Endothelial cell of umbilical vein (primary cell): Measurements from ENCODE around the gene ARHGEF17. TPM values are rescaled to one million over a fixed set of nuclear protein-coding genes. Genes with fewer than 3 reads are reported as not detected.

Experiments used
- BruUV-seq: library from RNA; stranded (reverse); fragments of 400-500 nt; replicated peaks from 2 replicates; lab custom pipeline; 2021; lab: Mats Ljungman, UMichigan
- CTCF ChIA-PET: fragments of 300-600, 350-600 bp; sonication (Branson Sonifier 250); formaldehyde crosslinking; loops from one replicate; lab custom pipeline; 2021; ENCODE audit warnings: antibody characterized with exemption, inconsistent platforms; lab: Charles Lee
- POLR2A ChIA-PET: fragments of 300-600, 350-600 bp; sonication (Branson Sonifier 250); formaldehyde crosslinking; loops from one replicate; lab custom pipeline; 2021; ENCODE audit warnings: antibody characterized with exemption, inconsistent platforms; lab: Charles Lee
- DNase-seq: peaks from one replicate; pipeline ENCODE4 v3.0.0-alpha.2; 2011; ENCODE audit warnings: low read depth, low spot score
- FAIRE-seq: peaks from 2 replicates; lab custom pipeline; 2011; peaks lifted over from hg19 to GRCh38; lab: Jason Lieb, UNC
- H2AFZ ChIP-seq: 2 replicates; pipeline ENCODE4 v1.6.0; 2012; ENCODE audit warnings: low read depth, low read length, control low read depth, inconsistent platforms
- H3K27ac ChIP-seq: 2 replicates; pipeline ENCODE4 v1.5.1; 2011; ENCODE audit warnings: low read depth, mild to moderate bottlenecking, control low read depth, low read length, moderate library complexity; ENCODE audit not compliant: insufficient read depth
- H3K27me3 ChIP-seq, 2 experiments: 2 replicates each; pipeline versions ENCODE4 v1.6.0 to v1.6.1; 2011; ENCODE audit warnings: low read length in 2 of 2, mixed read lengths in 1 of 2; ENCODE audit not compliant: control insufficient read depth in 2 of 2, insufficient read depth in 2 of 2
- H3K36me3 ChIP-seq, 2 experiments: 2 replicates in 1 of 2; 3 replicates in 1 of 2; pipeline ENCODE4 v1.5.1; 2011; ENCODE audit warnings: low read length in 2 of 2, mild to moderate bottlenecking in 1 of 2, moderate library complexity in 1 of 2; ENCODE audit not compliant: control insufficient read depth in 2 of 2, insufficient read depth in 2 of 2; ENCODE audit errors: extremely low read depth in 1 of 2
- H3K4me1 ChIP-seq: 3 replicates; pipeline ENCODE4 v1.5.1; 2011; ENCODE audit warnings: mild to moderate bottlenecking, low read length; ENCODE audit not compliant: control insufficient read depth, insufficient read depth; ENCODE audit errors: extremely low read depth
- H3K4me2 ChIP-seq: 2 replicates; pipeline ENCODE4 v1.6.1; 2011; ENCODE audit warnings: low read length, control low read depth, mixed read lengths; ENCODE audit not compliant: insufficient read depth
- H3K4me3 ChIP-seq, 3 experiments: fragments of 200-600 bp in 1 of 3; sonication (generic), shearing (Covaris generic) in 1 of 3; replicated peaks in 1 of 3; 2 replicates each; pipeline ENCODE4 v1.5.1; 2011 to 2016; ENCODE audit warnings: control low read depth in 3 of 3, low read length in 3 of 3, mild to moderate bottlenecking in 2 of 3, inconsistent platforms in 1 of 3, low read depth in 1 of 3, moderate library complexity in 1 of 3; ENCODE audit not compliant: insufficient read depth in 1 of 3
- H3K79me2 ChIP-seq: 2 replicates; pipeline ENCODE4 v1.6.0; 2012; ENCODE audit warnings: low read length, inconsistent platforms; ENCODE audit not compliant: control insufficient read depth, insufficient read depth
- H3K9ac ChIP-seq: replicated peaks from 2 replicates; pipeline ENCODE3; 2011; ENCODE audit warnings: low read length, control low read depth; ENCODE audit not compliant: insufficient read depth; ENCODE audit errors: extremely low read depth
- H3K9me1 ChIP-seq: replicated peaks from 3 replicates; pipeline ENCODE4 v1.6.0; 2011; ENCODE audit warnings: mild to moderate bottlenecking, low read length; ENCODE audit not compliant: control insufficient read depth, insufficient read depth; ENCODE audit errors: extremely low read depth
- H3K9me3 ChIP-seq: replicated peaks from 2 replicates; pipeline ENCODE4 v1.5.1; 2012; ENCODE audit warnings: low read length, inconsistent platforms; ENCODE audit not compliant: control insufficient read depth, insufficient read depth
- H4K20me1 ChIP-seq: replicated peaks from 2 replicates; pipeline ENCODE3; 2011; ENCODE audit warnings: mild to moderate bottlenecking, low read length; ENCODE audit not compliant: control insufficient read depth, insufficient read depth; ENCODE audit errors: extremely low read depth
- CTCF ChIP-seq, 2 donors: IDR thresholded peaks; 1 replicate in 1 of 2; 2 replicates in 1 of 2; pipeline ENCODE4 v1.5.1; 2011; ENCODE audit warnings: low read length in 2 of 2, mild to moderate bottlenecking in 2 of 2, moderate library complexity in 2 of 2, control low read depth in 1 of 2, inconsistent platforms in 1 of 2, low read depth in 1 of 2; ENCODE audit not compliant: insufficient read depth in 1 of 2; ENCODE audit errors: extremely low read depth in 1 of 2
- GATA2 ChIP-seq: IDR thresholded peaks from 2 replicates; pipeline ENCODE4 v1.7.0; 2011; ENCODE audit warnings: low read depth, mild to moderate bottlenecking, moderate library complexity, mixed read lengths, low read length; ENCODE audit not compliant: insufficient read length, insufficient read depth
- dilution Hi-C: fragments of 300-500 bp; cut with MboI; formaldehyde crosslinking; loops from one replicate; pipeline ENCODE4 v1.15.0; 2019; ENCODE audit warnings: low sequenced_read_pairs; ENCODE audit not compliant: extremely low pct_ligation_motif_present
- intact Hi-C: fragments of 100-400 bp; cut with micrococcal nuclease; formaldehyde crosslinking; loops from one replicate; pipeline ENCODE4 v1.10.0; 2022
- polyA plus RNA-seq, 4 experiments: library from polyadenylated mRNA; depleted of rRNA in 3 of 4; stranded (reverse) in 3 of 4; unstranded in 1 of 4; fragments of >200 nt; gene quantifications; 2 replicates each; pipeline versions ENCODE4 v1.2.1 to v1.2.3, GENCODE V29; 2011 to 2012; ENCODE audit warnings: missing spikeins in 1 of 4
- total RNA-seq: library from RNA; stranded (reverse); gene quantifications from 2 replicates; pipeline ENCODE4 v1.2.3, GENCODE V29; 2021

The ARHGEF17 gene
- total and polyA plus RNA-seq, 2 donors (not counting 3 experiments of a cell fraction or from before 2014, with no cell fraction given): 74.9 to 89.9 TPM

GRCh38 chr11:73372375-73372993 is 64.4 kb downstream of the ARHGEF17 start:
- POLR2A ChIA-PET: interaction anchor here (1.2 kb wide), 1 partner anchor 22 kb away, joined by 3 read pairs; no protein-coding TSS in a partner anchor
- no TSS peak for BruUV-seq
- H3K79me2 ChIP-seq: peaks cover 10% of the 10 kb centered on the region

More at GRCh38 chr11:73372375-73372993, 64.4 kb downstream of the ARHGEF17 start:
- Histone ChIP-seq H3K4me3 (no peak overlapping the region), H3K27ac (no peak overlapping the region), H3K4me2 (no peak overlapping the region), H3K4me1 (no peaks in the 10 kb centered on the region), H3K9me3 (no peaks in the 10 kb centered on the region), H4K20me1 (no peaks in the 10 kb centered on the region), H3K9me1 (no peaks in the 10 kb centered on the region), H3K27me3 (no peaks in the 10 kb centered on the region), H3K36me3 (peaks cover 0 to 3% of the 10 kb centered on the region in 2 experiments), H3K9ac (no peak overlapping the region), H2AFZ (no peak overlapping the region)
- TF ChIP-seq CTCF (IDR thresholded peaks at IDR 0.05; ENCODE audit: extremely low read depth in 1 of 2, insufficient read depth in 1 of 2, low read depth in 1 of 2, low read length in 2 of 2) (peak; percentile 18 to 34), GATA2 (no peak)
- dilution Hi-C loops (no loop called here), intact Hi-C loops (loop anchor here (10.0 kb wide), 1 partner anchor 548 kb away; no protein-coding TSS in a partner anchor)
- DNase-seq (peak; percentile 31), FAIRE-seq (no peak)
- CTCF ChIA-PET: interaction anchor here (0.9 to 3.7 kb wide), 9 partner anchors 11 to 288 kb away, joined by 3 to 27 read pairs (median 6); no protein-coding TSS in a partner anchor
